Measurements from ENCODE around the gene TMEM127.

The TMEM127 gene

GRCh38 chr2:96248624-96249023 is 17.2 kb downstream of the TMEM127 start:
- H3K27me3 ChIP-seq = no peaks in the 10 kb centered on the region
- H3K36me3 ChIP-seq = no peaks in the 10 kb centered on the region
- TF ChIP-seq, protein P1, sequence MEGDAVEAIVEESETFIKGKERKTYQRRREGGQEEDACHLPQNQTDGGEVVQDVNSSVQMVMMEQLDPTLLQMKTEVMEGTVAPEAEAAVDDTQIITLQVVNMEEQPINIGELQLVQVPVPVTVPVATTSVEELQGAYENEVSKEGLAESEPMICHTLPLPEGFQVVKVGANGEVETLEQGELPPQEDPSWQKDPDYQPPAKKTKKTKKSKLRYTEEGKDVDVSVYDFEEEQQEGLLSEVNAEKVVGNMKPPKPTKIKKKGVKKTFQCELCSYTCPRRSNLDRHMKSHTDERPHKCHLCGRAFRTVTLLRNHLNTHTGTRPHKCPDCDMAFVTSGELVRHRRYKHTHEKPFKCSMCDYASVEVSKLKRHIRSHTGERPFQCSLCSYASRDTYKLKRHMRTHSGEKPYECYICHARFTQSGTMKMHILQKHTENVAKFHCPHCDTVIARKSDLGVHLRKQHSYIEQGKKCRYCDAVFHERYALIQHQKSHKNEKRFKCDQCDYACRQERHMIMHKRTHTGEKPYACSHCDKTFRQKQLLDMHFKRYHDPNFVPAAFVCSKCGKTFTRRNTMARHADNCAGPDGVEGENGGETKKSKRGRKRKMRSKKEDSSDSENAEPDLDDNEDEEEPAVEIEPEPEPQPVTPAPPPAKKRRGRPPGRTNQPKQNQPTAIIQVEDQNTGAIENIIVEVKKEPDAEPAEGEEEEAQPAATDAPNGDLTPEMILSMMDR (IDR thresholded peaks at IDR 0.05; ENCODE audit: low read depth, low read length) = no peak
- H3K4me1 ChIP-seq = no peaks in the 10 kb centered on the region
- no peaks in the 10 kb centered on the region for H3K9me3 ChIP-seq
- DNase-seq = no peak
- H3K4me3 ChIP-seq (ENCODE audit: low read depth, low read length) = no peak overlapping the region

DNA sequence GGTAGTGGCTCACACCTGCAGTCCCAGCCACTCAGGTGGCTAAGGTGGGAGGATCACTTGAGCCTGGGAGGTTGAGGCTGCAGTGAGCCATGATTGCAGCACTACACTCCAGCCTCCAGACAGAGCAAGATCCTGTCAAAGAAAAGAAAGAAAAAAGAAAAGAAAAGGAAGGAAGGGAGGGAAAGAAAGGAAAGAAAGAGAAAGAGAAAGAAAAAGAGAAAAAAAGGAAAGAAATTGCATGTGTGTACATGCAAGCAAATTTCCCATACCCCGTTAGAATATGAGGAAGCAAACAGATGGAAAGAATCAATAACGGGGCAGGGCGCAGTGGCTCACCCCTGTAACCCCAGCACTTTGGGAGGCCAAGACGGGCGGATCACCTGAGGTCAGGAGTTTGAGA is 17.9 kb downstream of the TMEM127 start:
- H3K27me3 ChIP-seq = no peaks in the 10 kb centered on the region
- TF ChIP-seq, protein P1 (IDR thresholded peaks at IDR 0.05; ENCODE audit: low read depth, low read length) = no peak
- H3K4me3 ChIP-seq (ENCODE audit: low read depth, low read length) = no peak overlapping the region
- H3K36me3 ChIP-seq = no peaks in the 10 kb centered on the region
- no peak for DNase-seq
- H3K9me3 ChIP-seq = no peaks in the 10 kb centered on the region
- H3K4me1 ChIP-seq = no peaks in the 10 kb centered on the region

- Histone ChIP-seq H3K4me3 (ENCODE audit: low read depth, low read length) (no peak overlapping the region), H3K9me3 (no peaks in the 10 kb centered on the region), H3K4me1 (no peaks in the 10 kb centered on the region), H3K36me3 (no peaks in the 10 kb centered on the region), H3K27me3 (no peaks in the 10 kb centered on the region)
- TF ChIP-seq, protein P1 (IDR thresholded peaks at IDR 0.05; ENCODE audit: low read depth, low read length) = no peak
- DNase-seq = no peak
Observed at GRCh38 chr2:96247009-96247408, 18.8 kb downstream of the TMEM127 start.

DNA sequence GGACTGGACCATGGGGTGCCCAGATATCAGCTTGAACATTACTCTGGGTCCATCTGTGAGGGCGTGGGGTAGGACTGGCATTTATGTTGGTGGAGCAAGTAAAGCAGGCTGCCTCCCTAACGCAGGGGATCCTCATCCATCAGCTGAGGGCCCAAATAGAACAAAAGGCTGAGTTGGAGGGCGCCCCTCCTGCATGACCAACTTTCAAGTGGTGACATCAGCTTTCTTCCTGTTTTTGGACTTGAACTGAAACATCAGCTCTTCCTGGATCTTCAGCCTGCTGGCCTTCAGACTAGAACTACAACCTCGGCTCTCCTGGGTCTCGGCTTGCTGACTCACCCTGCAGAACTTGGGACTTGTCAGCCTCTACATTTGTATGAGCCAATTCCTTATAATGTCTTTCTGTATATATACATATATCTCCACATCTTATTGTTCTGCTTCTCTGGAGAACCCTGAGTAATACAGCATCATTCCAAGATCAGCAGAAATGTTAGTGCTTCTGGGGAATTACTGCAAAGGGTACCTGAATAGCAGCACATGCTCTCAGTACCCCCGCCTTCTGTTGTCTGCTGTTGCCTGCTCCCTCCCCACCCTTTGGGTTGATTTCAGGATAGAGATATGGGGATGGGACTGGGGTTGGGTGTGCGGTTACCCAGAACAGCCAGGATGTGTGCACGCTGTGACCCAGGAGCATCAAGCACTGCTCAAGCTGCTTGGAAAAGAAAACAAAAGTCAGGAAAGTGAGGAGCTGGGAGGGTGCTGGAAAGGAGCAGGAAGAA is 20.0 kb downstream of the TMEM127 start:
- Histone ChIP-seq H3K4me1 (no peaks in the 10 kb centered on the region), H3K9me3 (no peaks in the 10 kb centered on the region), H3K36me3 (no peaks in the 10 kb centered on the region), H3K4me3 (ENCODE audit: low read depth, low read length) (no peak overlapping the region), H3K27me3 (no peaks in the 10 kb centered on the region)
- DNase-seq = no peak
- TF ChIP-seq, protein P1 (IDR thresholded peaks at IDR 0.05; ENCODE audit: low read depth, low read length) = no peak

DNA sequence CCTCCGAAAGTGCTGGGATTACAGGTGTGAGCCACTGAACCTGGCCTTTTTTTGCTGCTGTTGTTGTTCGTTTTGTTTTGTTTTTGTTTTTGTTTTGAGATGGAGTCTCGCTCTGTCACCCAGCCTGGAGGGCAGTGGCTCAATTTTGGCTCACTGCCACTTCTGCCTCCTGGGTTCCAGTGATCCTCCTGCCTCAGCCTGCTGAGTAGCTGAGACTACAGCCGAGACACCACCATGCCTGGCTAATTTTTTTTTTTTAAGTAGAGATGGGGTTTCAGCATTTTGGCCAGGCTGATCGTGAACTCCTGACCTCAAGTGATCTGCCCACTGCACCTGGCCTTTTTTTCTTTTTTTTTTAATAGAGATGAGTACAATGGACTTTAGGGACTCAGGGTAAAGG is 22.0 kb downstream of the TMEM127 start:
- no peaks in the 10 kb centered on the region for H3K4me1 ChIP-seq
- no peaks in the 10 kb centered on the region for H3K9me3 ChIP-seq
- H3K4me3 ChIP-seq (ENCODE audit: low read depth, low read length) = no peak overlapping the region
- H3K36me3 ChIP-seq = no peaks in the 10 kb centered on the region
- TF ChIP-seq, protein P1 (IDR thresholded peaks at IDR 0.05; ENCODE audit: low read depth, low read length) = no peak
- no peaks in the 10 kb centered on the region for H3K27me3 ChIP-seq
- no peak for DNase-seq

- no peaks in the 10 kb centered on the region for H3K9me3 ChIP-seq
- H3K27me3 ChIP-seq = no peaks in the 10 kb centered on the region
- no peak overlapping the region for H3K4me3 ChIP-seq (ENCODE audit: low read depth, low read length)
- no peaks in the 10 kb centered on the region for H3K36me3 ChIP-seq
- no peak for DNase-seq
- no peaks in the 10 kb centered on the region for H3K4me1 ChIP-seq
- TF ChIP-seq, protein P1 (IDR thresholded peaks at IDR 0.05; ENCODE audit: low read depth, low read length) = no peak
Observed at GRCh38 chr2:96241900-96242611, 23.7 kb downstream of the TMEM127 start.
